Measurements from ENCODE around the gene HS2ST1. TPM values are rescaled to one million over a fixed set of nuclear protein-coding genes. Genes with fewer than 3 reads are reported as not detected.

Gene HS2ST1
- total and polyA plus RNA-seq, 4 donors: 5.4 to 11.8 (median 8.2) TPM

DNA sequence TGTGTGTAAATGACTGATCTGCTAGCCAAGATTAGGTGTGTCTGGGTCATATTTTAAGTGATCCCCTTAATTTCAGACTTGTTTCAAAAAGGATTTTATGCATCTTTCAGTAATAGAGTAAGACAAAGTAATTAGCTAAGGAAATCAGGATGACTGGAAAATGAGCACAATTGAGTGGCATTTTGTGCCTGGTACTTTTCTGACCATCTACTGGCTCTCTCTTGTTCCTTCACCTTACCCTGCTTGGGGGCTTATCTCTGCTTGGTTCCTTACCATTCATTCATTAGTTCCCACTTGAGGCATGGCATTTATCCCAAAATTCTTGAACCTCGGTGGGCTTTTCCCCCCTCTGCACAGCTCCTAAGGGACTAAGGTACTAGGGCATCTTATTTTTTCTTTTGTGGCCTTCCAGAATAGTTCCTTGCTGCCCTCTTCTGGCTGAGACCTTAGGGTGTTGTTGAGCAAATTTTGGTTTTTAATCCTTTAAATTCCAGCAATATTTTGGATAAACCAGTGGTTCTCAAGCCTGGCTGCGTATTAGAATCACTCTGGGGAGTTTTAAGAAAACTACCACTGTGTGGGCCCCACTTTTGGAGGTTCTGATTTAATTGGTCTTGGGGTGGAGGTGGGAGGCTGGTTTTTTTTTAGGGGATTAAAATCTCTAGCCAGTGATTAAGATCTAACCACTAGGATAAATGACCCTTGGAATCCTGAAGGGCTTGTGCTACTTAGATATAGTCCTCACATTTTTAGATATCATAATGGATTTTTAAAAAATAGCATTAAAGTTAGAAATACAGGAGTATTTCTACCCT, 50.8 kb downstream of the HS2ST1 start:
- H3K4me3 ChIP-seq (ENCODE audit: low read depth in 1 of 3, low read length in 3 of 3): no peak overlapping the region
- peak overlapping the region in 1 of 2 donors; percentile 22 for H3K9ac ChIP-seq (ENCODE audit: low read depth in 1 of 2, low read length in 2 of 2)
- H3K27me3 ChIP-seq (ENCODE audit: control insufficient read depth in 4 of 4, insufficient read depth in 4 of 4, low read length in 3 of 4): no peaks in the 10 kb centered on the region
- H3K27ac ChIP-seq (ENCODE audit: low read depth in 1 of 2, low read length in 2 of 2): no peak overlapping the region
- no peaks in the 10 kb centered on the region for H3K36me3 ChIP-seq (ENCODE audit: control insufficient read depth in 4 of 4, insufficient read depth in 3 of 4, low read depth in 1 of 4, low read length in 3 of 4)
- DNase-seq (ENCODE audit: low spot score): no peak
- TF ChIP-seq NR2F2 (IDR thresholded peaks at IDR 0.05) (no peak), HNF4A (conservative IDR thresholded peaks at IDR 0.05) (peak in 1 of 2 donors; percentile 6), CTCF (IDR thresholded peaks at IDR 0.05; ENCODE audit: low read depth, low read length, missing input control) (peak; percentile 61), GABPA (IDR thresholded peaks at IDR 0.05 in 1 of 2, conservative IDR thresholded peaks at IDR 0.05 in 1 of 2) (no peak), RAD21 (IDR thresholded peaks at IDR 0.05) (peak; percentile 89)
- TF ChIP-seq, protein P1, sequence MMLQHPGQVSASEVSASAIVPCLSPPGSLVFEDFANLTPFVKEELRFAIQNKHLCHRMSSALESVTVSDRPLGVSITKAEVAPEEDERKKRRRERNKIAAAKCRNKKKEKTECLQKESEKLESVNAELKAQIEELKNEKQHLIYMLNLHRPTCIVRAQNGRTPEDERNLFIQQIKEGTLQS (IDR thresholded peaks at IDR 0.05): no peak
- WGBS: 42% methylated on average over 2 of the region's 2 CpGs
- H3K4me1 ChIP-seq (ENCODE audit: control insufficient read depth in 4 of 4, insufficient read depth in 4 of 4, low read length in 3 of 4): peaks cover 0 to 7% (median 1%) of the 10 kb centered on the region in 4 donors
- H3K9me3 ChIP-seq (ENCODE audit: control insufficient read depth in 4 of 4, low read length in 3 of 4): no peaks in the 10 kb centered on the region

DNA sequence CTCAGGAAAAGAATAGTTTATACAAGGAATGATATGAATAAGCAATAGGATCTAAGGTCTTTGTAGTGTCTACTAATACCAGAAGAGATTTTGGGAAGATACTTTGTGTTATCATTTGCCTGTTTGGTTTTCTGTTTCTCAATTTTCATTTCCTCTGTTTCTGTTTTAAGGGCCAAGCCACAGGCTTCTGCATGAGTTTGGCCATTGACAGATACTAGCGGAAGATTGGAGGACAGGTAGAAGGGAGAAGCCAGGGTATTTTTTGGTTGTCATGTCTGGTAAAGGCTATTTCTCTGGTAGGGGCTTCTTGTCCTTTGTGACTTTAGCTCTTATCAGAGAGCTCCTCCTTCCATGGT, 51.4 kb downstream of the HS2ST1 start:
- 95% methylated on average over 1 of the region's 1 CpG for WGBS
- Histone ChIP-seq H3K36me3 (ENCODE audit: control insufficient read depth in 4 of 4, insufficient read depth in 3 of 4, low read depth in 1 of 4, low read length in 3 of 4) (no peaks in the 10 kb centered on the region), H3K9me3 (ENCODE audit: control insufficient read depth in 4 of 4, low read length in 3 of 4) (no peaks in the 10 kb centered on the region), H3K27me3 (ENCODE audit: control insufficient read depth in 4 of 4, insufficient read depth in 4 of 4, low read length in 3 of 4) (no peaks in the 10 kb centered on the region), H3K4me1 (ENCODE audit: control insufficient read depth in 4 of 4, insufficient read depth in 4 of 4, low read length in 3 of 4) (peaks cover 0 to 4% (median 1%) of the 10 kb centered on the region in 4 donors), H3K4me3 (ENCODE audit: low read depth in 1 of 3, low read length in 3 of 3) (no peak overlapping the region), H3K9ac (ENCODE audit: low read depth in 1 of 2, low read length in 2 of 2) (no peak overlapping the region), H3K27ac (ENCODE audit: low read depth in 1 of 2, low read length in 2 of 2) (no peak overlapping the region)
- DNase-seq (ENCODE audit: low spot score): no peak
- TF ChIP-seq, protein P2, sequence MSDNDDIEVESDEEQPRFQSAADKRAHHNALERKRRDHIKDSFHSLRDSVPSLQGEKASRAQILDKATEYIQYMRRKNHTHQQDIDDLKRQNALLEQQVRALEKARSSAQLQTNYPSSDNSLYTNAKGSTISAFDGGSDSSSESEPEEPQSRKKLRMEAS (IDR thresholded peaks at IDR 0.05): no peak
- TF ChIP-seq JUND (IDR thresholded peaks at IDR 0.05): no peak
- TF ChIP-seq CTCF (IDR thresholded peaks at IDR 0.05; ENCODE audit: low read depth, low read length, missing input control): no peak
- TF ChIP-seq HNF4G (IDR thresholded peaks at IDR 0.05): no peak
- no peak for TF ChIP-seq RXRA (IDR thresholded peaks at IDR 0.05)
- no peak for TF ChIP-seq SP1 (IDR thresholded peaks at IDR 0.05)
- TF ChIP-seq REST (IDR thresholded peaks at IDR 0.05): no peak
- TF ChIP-seq GABPA (IDR thresholded peaks at IDR 0.05 in 1 of 2, conservative IDR thresholded peaks at IDR 0.05 in 1 of 2): no peak
- TF ChIP-seq, protein P1 (IDR thresholded peaks at IDR 0.05): no peak
- no peak for TF ChIP-seq RAD21 (IDR thresholded peaks at IDR 0.05)

All from liver (tissue), 9 donors.